ENCODE results near the gene TNFRSF13B.
"Not testable (repeated sequence)": the region's sequence is repeated elsewhere in the genome, so short reads cannot be mapped to it uniquely, and the experiment has no call there.

The TNFRSF13B gene

DNA sequence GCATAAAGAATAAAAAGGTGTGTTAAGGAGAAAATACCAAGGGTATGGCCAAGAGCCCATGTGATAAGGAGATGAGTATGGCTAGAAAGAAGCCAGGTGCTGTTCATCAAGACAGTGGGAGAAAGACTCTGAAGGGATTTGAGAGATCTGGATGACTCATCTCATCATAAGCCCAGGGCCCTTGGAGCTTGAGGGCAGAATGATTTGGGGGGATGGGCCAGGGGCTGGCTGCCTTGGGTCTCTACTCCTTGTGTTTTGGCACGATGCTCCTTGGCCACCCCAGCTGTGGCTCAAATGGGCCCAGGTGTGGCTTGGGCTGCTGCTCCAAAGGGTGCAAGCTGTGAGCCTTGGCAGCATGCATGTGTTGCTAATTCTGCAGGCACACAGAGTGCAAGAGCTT is 14.5 kb upstream of the TNFRSF13B start:
- DNase-seq: no peak

DNA sequence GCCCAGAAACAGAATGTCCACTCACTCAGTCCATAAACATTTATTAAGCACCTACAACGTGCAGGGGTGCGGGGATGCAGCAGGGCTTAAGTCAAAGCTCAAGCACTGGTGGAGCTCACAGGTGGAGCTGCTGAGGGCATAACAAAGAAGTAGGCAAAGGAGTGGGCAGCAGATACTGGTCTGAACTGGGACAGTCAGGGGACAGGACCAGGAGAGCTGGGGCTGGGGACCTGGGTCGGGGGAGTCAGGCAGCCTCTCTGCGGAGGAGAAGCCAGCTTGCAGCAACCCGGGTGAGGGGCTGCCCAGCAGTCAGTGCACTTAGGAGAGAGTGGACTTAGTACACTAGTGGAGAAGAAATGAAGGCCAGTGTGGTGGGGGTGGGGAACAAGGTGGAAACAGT is 10.0 kb upstream of the TNFRSF13B start:
- no peak for DNase-seq

DNA sequence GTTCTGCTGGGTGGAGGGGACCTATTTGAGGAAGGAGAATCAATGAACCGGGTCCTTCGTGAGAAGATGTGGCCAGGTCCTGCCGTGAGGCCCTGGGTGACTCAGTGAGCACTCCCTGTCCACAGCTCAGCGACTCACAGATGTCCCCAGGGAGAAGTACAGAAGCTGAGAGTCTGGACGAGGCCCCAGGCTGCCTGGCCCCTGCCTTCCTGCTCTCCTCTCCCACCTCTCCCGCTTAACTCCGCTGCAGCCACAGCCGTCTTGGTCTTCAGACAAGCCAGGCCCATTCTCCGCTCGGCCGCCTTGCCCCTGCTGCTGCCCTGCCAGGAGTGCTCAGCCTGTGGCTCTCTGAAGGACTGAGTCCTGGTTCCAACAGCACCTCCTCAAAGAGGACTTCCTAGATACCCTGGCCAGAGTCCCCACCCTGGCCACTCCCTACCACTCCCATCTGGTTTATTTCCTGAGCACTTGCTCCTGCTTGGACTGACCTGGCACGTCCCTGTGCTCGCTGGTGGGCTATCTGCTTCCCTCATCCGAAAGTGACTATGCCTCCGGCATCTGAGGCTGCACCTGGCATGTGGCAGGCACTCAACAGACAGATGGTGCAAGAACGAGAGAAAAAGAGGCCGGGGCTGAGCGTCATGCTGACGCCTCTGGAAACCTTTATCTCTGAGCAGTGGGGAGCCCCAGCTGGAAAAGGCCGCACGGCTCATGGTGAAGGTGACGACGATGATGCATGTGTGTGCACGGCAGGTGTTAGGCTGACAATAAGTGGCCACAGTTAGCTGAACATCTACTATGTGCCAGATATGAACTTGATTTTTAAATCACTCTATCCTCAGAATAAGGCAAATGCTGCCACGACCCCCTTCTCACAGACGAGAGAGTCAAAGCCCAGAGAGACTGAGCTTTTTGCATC is 9.2 kb upstream of the TNFRSF13B start:
- DNase-seq: no peak

DNA sequence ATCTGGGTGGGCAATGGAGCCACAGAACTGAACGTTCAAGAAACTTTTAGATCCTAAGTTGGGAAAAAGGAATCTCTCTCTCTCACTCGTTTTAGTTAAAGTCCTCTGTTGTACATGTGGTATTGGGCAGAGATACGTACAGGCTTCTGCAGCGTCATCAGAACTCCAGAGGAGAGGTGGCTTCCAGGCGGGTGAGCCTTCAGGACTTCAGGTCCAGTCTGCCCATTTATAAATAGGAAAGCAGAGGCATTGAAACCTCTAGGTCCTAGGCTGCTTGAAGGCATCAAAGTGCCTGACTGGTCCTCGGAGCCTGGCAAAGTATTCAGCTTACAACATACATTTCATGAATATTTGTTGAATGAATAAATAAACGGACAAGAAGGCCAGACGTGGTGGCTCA is 8.1 kb upstream of the TNFRSF13B start:
- no peak for DNase-seq

- not testable (repeated sequence) for DNase-seq
Observed at GRCh38 chr17:16979237-16979823, 7.4 kb upstream of the TNFRSF13B start.

GRCh38 chr17:16977932-16978331 is 6.0 kb upstream of the TNFRSF13B start:
- DNase-seq: no peak

DNA sequence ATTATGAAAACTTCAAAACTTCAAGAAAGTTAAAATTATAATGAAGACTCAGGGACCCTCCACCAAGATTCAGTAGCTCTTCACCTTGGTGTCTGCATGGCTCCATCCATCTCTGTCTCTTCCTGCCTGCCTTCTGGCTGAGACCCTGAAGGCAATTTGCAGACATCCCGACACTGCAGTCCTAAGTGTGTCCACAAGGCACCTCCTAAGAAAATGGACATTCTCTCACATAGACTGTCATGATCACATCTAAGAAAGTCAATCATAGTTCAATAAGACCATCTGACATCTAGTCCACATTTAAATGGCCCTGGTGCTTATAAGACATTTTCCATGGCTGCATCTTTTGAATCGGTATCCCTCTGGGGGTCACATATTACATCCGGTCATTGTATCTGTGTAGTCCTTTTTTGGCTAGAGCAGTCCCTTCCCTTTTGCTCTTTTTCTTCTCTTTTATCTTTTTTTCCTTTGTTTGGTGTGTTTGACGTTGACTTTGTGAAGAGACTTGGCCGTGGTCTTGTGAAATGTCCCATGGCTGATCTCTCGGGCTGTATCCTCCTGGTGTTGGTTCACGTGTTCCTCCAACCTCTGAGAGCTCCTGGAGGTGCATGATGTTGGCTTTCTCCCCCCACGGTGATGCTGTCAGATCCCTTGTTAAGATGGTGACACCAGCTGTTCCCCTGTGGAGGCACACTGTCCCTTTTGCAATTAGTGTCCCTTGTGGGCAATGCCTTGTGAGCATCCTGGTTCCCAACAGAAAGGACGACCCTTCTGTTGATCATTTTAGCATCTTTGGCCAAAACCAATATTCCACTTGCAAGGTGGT is 5.0 kb upstream of the TNFRSF13B start:
- DNase-seq: no peak

- DNase-seq: no peak
Observed at GRCh38 chr17:16975744-16976625, 4.1 kb upstream of the TNFRSF13B start.

GRCh38 chr17:16975277-16975651 is 3.3 kb upstream of the TNFRSF13B start:
- DNase-seq: no peak

DNA sequence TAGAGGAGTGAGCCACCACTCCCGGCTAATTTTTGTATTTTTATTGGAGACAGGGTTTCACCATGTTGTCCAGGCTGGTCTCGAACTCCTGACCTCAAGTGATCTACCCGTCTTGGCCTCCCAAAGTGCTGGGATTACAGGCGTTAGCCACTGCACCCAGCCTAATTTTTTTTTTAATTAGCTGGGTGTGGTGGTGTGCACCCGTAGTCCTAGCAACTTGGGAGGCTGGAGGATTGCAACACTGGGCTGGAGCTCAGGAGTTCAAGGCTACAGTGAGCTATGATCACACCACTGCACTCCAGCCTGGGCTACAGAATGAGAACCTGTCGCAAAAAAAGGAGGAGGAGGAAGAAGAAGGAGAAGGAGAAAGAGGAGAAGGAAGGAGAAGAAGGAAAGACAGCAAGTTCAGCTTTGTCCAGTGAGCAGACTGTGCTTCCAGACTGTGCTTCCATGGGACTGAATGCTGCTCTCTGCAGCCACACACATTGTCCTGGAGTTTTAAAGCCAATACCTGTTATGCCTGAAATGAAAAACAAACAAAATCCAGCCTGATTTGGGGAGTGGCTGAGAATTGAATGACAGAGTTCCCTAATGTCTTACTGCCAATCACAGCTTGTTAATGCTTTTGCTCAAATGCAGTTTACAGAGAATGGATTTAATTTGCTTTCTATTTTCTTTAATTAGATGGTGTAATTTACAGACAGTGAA is 2.8 kb upstream of the TNFRSF13B start:
- no peak for DNase-seq

- DNase-seq: no peak
Observed at GRCh38 chr17:16973760-16974540, 2.0 kb upstream of the TNFRSF13B start.

DNA sequence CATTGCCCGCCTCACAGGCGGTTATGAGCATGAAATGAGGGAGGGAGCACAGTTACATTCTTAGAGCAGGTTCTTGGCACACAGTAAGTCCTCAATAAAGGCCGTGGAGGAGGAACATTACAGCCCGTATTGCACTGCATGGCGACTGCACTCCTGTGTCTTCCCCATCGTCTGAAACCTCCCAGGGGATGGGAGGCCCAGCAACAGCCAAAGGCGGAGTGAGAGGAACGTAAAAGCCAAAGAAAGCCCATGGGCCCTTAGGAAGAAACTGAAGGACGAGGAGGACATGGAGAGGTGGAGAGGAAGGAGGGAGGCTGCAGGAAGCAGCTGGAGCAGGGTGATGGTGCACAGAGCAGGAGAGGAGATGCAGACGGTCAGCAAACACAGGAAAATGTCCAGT is 1.1 kb upstream of the TNFRSF13B start:
- DNase-seq: not testable (repeated sequence)

DNA sequence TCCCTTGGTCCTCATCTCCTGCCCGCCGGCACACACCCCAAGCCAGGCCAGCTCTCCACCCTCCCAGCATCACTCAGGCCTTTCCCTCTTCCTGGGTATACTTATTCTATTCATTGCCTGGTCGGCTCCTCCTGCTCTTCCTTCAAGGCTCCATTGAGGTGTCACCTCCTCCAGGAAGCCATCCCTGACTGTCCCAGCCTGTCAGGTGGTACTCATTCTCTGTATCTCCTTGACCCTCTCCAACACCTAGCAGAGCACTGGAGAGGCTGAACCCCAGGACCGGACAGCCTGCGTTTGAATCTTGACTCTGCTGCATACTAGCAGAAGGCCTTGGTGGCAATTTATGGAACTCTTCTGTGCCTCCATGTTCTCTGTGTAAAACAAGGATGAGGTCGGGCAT is 428 bp upstream of the TNFRSF13B start:
- no peak for DNase-seq

DNA sequence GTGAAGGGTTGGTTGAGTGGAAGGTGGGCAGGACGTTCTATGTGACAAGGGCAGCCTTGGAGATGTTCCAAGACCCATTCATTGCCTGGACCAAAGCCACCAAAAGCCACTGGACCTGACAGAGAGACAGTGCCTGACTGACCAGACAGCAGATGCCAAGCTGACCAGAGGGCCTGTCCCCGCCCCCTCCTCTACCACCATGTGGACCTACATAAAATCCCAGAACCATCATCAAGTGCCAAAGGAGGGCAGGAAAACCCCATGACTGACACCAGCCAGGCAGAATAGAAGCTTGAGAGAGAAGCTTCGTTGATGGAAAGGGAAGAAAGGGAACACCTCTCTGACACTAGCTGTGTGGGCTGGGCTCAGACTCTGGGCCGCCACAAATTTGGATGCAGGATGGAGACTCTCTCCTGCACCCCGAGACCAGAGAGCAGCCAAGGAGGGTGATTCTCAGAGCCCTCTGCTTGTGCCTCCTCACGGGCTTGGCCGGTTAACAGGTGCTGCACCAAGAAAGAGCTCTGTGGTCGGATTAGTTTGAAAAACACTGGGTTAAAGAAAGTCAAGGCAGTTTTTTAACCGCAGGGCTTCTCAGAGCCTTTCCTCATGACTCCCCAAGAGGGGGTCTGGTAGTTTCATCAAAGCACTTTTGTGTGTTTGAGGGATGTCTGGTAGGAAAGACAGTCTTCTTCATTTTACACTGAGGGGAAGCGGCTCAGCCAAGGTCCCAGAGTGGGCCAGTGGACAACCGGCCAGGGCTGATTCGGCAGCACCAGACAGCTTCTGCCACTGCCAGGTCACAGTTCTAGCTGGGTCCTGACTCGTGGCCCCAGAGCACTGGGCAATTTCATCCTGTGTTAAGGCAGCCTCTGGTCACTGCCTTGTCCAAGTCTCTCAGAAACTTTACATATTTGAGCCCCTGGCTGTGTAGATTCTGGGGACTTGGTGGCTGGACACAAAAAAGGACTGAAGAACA is 1.7 kb downstream of the TNFRSF13B start:
- no peak for DNase-seq

DNA sequence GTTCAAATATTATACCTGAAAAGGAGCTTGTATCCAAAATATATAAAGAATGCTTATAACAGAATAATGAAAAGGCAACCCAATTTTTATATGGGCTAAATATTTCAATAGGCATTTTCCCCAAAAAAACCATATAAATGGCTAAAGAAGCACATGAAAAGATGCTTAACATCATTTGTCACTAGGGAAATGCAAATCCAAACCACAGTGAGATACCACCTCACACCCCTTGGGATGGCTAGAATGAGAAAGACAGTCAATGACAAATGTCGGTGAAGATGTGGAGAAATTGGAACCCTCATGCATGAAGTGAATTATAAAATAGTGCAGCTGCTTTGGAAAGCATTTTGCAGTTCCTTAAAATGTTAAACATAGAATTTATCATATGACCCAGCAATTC is 3.1 kb downstream of the TNFRSF13B start:
- DNase-seq: no peak

DNA sequence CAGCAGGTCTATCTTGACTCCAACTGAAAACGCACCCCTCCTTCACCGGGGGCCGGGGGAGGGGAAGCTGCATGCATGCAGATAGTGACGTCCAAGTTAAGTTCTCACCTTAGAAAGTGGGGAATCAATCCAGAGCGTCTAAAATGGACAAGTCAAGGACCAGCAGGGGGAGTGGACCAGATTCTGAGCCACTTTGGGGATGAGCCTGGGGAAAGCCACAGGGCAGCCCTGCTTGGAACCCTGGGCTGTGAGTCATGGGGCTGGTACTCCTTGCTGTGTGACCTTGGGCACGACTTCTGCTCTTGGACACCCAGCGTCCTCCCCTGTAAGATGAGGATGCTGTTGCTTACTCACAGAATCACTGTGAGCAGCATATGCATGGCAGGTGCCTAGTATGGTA is 9.1 kb downstream of the TNFRSF13B start:
- no peak for DNase-seq

GRCh38 chr17:16961792-16962191 is 10.1 kb downstream of the TNFRSF13B start:
- no peak for DNase-seq

DNA sequence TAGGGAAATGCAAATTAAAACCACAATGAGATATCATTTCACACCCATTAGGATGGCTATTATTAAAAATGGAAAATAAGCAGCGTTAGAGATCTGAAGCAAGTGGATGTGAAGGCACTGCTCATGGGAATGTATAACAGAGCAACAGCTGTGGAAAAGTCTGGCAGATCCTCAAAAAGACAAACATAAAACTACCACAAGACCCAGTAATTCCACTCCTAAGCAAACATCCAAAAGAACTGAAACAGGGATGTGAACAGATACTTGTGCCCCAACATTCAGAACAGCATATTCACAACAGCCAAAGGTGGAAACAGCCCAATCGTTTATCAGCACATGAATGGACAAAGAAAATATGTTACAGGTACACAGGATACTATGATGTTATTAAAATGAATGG is 10.9 kb downstream of the TNFRSF13B start:
- DNase-seq: not testable (repeated sequence)

- not testable (repeated sequence) for DNase-seq
Observed at GRCh38 chr17:16955011-16955410, 16.9 kb downstream of the TNFRSF13B start.

DNA sequence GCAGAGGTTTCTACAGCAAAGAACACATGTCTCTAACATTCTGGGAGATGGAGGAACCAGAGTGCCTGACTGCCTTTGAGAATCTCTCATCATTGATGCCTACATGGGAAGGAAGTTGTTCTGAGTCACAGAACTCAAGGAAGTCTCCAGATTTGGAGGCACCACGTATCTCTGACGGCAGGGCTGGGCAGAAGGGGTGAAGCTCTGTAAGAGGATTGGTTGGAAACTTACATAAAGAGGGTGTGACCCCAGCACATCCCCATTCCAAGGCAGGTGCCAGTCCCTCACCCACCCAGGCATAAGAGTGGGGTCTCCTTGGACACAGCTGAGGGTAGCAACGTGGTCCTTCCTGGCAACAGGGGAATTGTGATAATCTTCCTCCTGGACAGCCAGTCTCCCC is 17.4 kb downstream of the TNFRSF13B start:
- no peak for DNase-seq

Data from femur (tissue), 1 donor.